ENCODE measurements around the gene HARS1.
"Not testable (repeated sequence)": the region's sequence is repeated elsewhere in the genome, so short reads cannot be mapped to it uniquely, and the experiment has no call there.

HARS1 gene, protein sequence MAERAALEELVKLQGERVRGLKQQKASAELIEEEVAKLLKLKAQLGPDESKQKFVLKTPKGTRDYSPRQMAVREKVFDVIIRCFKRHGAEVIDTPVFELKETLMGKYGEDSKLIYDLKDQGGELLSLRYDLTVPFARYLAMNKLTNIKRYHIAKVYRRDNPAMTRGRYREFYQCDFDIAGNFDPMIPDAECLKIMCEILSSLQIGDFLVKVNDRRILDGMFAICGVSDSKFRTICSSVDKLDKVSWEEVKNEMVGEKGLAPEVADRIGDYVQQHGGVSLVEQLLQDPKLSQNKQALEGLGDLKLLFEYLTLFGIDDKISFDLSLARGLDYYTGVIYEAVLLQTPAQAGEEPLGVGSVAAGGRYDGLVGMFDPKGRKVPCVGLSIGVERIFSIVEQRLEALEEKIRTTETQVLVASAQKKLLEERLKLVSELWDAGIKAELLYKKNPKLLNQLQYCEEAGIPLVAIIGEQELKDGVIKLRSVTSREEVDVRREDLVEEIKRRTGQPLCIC

DNA sequence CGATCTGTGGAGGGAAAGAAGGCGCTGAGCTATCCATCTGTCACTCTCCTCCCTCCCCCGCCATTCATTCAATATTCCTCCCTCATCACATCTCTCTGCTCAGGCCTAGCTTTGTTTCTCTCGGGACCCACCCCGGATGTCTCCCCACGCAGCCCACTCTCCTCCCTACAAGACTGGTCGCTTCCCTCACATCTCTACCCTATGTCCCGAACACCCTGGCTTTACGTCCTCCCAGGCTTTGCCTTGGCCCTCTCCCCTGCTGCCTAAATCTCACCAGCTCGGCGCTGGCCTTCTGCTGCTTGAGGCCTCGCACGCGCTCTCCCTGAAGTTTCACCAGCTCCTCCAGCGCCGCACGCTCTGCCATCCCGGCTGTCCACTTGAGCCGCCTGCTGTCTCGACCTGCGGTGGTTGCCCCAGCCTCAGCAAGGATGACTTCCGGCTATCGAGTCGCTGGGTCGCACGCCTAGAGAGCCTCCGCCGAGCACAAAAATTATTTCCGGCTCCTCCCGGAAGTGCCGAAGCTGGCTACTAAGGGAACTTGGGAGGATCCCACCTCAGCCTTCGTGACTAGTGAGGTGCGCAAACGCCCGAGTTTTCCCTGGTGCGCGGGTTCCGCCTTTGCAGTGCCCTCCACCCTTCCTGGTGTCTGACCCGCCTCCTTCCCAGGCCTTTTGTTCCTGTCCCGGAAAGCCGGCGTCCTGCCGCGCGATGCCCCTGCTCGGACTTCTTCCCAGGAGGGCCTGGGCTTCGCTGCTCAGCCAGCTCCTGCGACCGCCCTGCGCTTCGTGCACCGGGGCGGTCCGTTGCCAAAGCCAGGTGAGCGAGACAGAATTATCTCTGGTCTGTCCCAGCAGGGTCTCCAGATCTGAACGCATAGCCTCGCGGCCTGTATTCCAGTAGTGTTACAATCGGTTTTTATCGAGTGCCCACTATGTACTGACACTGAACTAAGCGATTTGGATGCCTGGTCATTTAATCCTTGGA is at the start of gene HARS1, which contains the start of gene HARS2:
Gene HARS1, minus strand, starts transcription at position 430 of the 984 bp plus-strand sequence. Its CDS starts 66 bp downstream, at position 364.
Gene HARS2, plus strand, starts transcription at position 515 of the 984 bp plus-strand sequence. Its CDS starts 194 bp downstream, at position 709.
- peak; percentile 84 for DNase-seq

DNA sequence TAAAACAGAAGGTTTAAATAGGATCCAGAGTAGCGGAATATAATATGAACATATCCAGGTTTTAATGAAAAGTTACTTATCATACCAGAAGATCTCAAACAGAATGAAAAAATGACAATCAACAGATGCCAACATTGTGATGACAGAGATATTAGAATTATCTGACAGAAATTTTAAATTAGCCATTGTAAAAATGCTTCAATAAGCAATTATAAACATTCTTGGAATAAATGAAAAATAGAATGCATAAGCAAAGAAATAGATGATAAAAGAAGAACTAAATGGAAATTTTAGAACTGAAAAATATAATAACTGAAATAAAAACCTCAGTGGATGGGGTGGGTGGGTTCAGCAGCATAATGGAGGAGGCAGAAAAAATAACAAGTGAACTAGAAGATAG is 46.3 kb upstream of the HARS1 start:
- no peak for DNase-seq

DNA sequence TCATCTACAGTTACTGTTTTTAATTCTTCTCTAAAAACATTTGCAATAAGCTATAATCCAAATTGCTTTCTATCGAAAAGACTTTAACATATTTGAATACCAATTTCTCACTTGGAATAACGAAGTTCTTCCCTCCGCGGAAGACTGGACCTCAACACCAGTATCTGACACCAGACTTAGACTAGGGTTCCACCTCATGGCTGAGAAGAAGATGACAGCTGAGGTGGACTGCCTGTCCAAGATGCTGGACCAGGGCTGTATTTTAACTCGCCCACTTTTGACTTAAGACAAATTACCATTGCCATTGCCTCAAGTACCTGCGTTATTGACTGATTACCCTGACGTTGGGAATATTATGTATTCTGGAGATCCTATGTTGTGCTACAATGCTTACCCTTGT is 43.2 kb upstream of the HARS1 start:
- DNase-seq, result no peak

DNA sequence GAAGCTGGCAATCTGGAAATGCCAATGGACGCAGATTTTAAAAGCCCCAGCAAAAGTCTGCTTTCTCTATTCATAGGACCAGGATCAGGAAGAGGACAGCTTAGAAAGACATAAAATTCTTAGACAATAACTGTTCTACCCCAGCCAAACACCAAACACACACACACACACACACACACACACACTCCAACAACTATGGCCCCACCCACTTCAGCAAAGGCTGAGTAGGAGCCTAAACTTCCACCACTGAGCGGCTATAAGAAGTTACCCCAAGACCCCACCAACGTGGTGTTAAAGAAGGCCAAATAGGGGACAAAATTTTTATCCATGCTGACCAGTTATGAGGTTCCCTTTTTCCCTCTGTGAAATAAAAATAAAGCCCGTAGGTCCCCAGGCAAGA is 41.9 kb upstream of the HARS1 start:
- no peak for DNase-seq

DNA sequence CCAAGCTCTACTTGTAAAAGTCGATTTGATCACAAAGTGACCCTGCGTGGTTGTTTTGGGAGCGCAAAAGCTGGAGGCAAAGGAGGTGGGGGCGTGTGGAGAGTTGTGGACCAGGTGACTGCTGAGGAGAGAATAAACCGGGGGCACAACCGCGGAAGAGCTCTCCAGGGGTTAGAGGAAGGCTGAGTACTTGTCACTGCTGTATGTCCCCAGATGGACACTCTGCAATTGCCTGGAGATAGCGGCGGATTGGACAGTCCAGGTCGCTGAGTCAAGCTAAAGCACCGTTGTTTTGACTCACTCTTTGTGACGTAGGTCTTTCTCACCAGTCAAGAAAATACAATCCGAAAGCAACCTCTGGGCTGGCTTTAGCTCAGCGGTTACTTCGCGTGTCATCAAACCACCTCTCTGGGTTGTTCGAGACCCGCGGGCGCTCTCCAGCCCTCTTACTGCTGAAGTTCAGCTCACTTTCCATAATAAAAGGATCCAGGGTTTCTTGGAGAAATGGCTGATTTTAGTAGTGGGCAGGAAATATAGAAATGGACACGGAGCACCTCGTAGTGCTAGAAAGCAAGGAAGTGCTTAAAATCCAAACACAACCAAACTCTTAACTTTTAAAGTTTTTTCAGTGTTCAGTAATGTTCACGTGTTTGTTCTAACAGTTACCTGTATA is 34.8 kb upstream of the HARS1 start:
- DNase-seq, result peak; percentile 22

DNA sequence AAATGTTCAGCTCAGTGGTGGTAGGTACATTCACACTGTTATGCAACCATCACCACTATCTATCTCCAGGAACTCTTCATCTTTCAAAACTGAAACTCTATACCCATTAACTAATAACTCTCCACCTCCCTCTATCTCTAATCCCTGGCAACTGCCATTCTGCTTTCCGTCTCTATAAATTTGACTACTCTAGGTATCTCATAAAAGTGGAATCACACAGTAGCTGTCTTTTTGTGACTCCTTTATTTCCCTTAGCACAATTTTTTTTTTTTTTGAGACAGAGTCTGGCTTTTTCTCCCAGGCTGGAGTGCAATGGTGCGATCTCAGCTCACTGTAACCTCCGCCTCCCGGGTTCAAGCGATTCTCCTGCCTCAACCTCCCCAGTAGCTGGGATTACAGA is 30.2 kb upstream of the HARS1 start:
- DNase-seq, result not testable (repeated sequence)

DNA sequence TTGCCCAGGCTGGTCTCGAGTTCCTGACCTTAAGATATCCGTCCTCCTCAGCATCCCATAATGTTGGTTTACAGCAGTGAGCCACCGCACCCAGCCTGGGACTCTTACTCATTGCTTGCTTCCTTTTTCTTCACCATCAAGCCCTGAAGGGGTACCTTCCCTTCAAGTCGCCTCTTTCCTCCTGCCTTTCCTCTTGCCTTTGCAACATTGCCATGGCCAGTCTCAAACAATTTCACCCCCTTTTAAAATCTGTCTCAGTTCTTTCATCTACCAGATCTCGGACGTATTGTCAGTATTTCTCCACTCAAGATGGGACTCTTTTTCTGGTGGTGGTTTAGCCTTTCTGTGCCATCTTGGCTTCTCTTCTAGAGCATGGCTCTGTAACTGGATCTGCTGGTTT is 29.6 kb upstream of the HARS1 start:
- not testable (repeated sequence) for DNase-seq

DNA sequence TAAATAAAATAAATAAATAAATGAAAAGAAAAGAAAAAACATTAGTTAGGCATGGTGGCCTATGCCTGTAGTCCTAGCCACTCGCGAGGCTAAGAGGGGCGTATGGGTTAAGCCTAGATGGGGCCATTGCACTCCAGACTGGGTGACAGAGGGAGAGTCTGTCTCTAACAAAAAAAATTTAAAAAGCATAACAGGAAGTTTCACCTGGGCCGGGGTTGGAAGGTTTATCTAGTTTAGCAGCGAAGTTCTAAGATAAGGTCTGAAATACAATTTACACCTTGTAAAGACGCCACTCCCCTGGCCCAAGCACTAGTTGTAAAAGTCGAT is 27.1 kb upstream of the HARS1 start:
- DNase-seq, result no peak

DNA sequence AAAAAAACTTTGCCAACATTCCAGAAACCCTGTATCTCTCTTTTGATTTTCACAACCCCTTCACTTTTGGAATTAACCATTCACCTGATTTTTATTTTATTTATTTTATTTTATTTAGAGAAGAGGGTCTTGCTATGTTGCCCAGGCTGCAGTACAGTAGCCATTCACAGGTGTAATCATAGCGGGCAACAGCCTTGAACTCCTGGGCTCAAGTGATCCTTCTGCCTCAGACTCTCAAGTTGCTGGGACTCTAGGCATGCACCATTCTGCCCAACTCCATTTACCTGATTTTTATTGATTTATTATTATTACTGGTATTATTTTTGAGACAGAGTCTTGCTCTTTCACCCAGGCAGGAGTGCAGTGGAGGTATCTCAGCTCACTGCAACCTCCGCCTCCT is 25.1 kb upstream of the HARS1 start:
- not testable (repeated sequence) for DNase-seq

DNA sequence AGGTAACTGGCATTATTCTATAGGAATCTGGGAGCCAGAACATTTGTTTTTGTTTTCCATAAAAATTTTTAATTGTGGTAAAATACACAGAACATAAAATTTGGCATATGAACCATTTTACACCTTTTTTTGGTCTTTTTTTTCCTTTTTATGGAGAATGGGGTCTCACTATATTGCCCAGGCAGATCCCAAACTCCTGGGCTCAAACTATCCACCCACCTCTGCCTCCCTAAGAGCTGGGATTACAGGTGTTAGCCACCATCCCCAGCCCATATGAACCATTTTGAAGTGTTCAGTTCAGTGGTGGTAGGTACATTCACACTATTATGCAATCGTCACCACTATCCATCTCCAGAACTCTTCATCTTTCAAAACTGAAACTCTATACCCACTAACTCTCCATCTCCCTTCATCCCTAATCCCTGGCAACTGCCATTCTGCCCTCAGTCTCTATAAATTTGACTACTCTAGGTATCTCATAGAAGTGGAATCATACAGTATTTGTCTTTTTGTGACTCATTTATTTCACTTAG is 22.5 kb upstream of the HARS1 start:
- DNase-seq, result no peak

DNA sequence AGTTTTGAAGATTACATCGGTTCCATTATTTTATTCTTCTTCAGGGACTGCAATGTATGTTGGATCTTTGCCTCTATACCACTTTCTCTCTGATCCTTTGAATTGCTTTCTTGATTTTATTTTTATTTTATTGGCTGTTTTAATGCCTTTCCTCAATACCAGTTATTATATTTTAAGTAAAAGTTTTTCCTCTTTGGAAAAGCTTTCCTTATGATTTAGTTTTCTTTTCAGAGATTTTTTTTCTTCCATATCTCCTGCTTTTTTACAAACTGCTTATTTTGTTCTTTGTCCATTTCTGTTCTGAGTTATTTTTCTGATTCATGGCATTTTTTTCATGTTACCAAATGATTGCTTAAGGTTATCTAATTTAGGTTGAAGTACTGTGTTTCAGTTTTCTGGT is 20.6 kb upstream of the HARS1 start:
- DNase-seq, result no peak

DNA sequence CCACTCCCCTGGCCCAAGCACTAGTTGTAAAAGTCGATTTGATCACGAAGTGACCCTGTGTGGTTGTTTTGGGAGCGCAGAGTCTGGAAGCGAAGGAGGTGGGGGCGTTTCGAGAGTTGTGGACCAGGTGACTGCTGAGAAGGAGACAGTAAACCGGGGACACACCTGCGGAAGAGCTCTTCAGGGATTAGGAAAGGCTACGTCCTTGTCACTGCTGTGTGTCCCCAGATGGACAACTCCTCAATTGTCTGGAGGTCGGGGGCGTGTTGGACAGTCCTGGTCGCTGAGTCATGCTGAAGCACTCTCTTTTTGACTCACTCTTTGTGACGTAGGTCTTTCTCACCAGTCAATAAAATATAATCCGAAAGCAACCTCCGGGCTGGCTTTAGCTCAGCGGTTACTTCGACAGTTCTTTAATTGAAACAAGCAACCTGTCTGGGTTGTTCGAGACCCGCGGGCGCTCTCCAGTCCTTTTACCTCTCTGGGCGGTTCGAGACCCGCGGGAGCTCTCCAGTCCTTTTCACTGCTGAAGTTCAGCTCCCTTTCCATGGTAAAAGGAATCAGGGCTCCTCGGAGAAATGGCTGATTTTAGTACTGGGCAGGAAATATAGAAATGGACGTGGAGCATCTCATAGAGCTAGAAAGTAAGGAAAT is 19.9 kb upstream of the HARS1 start:
- peak; percentile 87 for DNase-seq

DNA sequence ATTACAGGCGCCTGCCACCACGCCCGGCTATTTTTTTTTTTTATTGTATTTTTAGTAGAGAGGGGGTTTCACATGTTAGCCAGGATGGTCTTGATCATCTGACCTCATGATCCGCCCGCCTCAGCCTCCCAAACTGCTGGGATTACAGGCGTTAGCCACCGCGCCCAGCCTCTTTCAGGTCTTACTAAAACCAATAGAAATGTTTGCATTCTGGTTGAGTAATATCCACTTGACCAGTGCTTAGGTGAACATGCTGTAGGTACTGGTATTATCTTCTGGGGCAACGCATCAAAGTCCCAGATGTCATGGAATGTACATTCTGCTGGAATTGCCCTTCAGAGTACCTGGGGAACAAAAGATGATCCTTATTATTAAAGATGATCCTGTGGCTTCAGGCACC is 17.6 kb upstream of the HARS1 start:
- DNase-seq, result not testable (repeated sequence)

DNA sequence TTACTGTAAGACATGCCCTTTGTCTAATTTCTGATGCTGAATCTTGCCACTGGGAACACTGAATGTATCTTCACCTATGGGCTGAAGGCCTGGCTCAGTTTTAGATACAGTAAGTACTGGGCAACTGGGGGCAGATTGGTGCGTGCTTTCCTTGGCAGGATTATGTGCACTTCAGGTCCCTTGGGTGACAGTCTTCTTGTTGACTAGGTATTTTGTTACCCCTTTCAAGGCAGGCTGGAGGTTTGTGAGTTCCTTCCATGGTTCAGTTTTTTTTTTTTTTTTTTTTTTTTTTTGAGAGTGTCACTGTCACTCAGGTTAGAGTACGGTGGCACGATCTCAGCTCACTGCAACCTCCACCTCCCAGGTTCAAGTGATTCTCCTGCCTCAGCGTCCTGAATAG is 16.6 kb upstream of the HARS1 start:
- no peak for DNase-seq

DNA sequence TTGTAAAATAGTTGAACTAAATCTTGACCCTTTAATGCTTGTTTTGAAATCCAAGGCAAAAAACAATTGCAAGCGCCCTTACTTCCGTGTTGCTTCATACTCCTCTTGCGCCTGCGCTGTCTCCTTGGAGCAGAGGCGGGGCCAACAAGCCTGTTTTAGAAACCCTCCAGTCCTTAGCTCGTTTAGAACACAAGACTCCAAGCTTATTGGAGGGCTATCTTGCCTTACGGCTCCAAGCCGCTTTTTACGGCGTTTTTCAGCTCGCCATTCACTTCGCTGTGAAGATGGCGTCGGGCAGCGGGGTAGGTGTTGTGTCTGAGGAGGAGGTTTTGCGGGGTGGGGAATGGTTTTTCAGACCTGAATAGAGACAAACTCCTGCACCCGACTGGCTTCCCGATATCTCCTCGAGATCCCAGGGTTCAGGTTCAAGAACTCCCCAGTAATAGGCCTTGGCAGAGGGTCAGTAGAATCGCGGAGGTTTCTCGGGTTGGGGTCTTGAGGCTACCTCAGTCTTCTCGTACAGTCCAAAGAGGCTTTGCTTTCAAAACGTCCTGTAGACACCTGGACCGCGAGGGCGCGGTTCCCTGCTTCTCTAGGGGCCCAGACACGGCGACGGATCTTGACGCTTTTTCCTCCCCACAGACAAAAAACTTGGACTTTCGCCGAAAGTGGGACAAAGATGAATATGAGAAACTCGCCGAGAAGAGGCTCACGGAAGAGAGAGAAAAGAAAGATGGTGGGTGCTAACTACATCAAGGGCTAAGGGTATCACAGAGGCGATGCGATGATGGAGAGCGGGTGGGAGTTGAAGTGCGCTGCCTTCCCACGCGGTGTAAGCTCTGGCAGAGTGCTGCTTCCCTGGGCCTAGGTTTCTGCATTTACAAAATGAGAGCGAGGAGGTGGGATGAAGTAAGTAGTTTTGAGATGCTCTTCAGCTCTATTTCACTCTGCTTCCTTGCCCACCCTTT is 9.3 kb upstream of the HARS1 start, which contains the start of gene ZMAT2:
Gene ZMAT2, plus strand, starts transcription at position 271 of the 968 bp plus-strand sequence. Its CDS starts 14 bp downstream, at position 285.
- DNase-seq, result peak; percentile 93

DNA sequence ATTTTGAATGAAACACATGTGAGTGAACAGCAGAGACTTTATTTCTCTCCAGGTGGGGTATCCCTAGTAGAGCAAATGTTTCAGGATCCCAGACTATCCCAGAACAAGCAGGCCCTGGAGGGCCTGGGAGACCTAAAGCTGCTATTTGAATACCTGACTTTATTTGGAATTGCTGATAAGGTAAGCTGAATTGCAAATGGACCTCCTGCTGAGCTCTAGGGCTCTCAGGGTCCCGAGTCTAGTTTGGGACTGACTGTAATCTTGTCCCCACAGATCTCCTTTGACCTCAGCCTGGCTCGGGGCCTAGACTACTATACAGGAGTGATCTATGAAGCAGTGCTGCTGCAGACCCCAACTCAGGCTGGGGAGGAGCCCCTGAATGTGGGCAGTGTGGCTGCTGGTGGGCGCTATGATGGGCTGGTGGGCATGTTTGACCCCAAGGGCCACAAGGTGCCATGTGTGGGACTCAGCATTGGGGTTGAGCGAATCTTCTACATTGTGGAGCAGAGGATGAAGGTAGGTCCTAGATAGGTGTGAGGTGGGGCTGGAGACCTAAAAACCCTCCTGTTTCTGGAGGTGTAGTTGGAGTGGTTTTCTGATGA is 5.8 kb upstream of the HARS1 start:
- no peak for DNase-seq

DNA sequence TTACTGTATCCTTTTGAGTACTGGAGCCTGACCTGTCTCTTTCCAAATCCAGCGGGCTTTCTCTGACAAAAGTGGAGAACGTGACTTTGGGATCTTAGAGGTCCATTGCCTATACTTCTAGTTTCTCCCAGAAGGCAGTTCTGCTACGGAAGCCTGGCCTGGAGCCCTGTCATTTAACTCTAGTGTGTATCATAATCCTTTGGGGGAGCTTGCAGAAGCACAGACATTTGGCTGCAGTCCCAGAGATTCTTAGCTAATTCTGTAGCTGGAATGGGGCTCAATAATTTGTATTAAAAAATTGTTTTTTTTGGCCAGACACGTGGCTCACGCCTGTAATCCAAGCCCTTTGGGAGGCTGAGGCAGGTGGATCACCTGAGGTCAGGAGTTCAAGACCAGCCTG is 3.1 kb upstream of the HARS1 start:
- no peak for DNase-seq

DNA sequence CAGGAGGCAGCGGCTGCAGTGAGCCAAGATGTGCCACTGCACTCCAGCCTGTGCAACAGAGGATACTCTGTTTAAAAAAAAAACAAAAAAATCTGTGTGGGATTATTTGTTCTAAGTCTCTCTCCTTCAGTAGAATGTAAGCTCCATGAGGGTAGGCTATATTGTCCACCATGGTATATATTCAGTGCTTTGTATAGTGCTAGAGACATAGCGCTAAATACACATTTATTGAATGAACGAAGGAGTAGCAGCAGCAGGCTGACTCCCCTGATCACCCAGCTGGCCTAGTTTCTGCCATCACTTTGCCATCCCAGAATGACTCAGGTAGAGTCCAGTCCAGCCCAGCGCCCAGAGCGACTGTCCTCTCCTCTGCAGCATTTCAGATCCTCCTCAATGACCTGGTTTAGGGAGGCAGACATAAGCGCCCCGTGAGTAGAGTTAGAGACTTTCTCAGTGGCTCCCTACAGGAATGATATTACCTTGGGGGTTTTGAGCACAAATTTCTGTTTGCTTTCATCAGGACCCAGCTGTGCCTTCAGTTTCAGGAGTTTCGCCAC is 716 bp downstream of the HARS1 start:
- DNase-seq, result no peak

DNA sequence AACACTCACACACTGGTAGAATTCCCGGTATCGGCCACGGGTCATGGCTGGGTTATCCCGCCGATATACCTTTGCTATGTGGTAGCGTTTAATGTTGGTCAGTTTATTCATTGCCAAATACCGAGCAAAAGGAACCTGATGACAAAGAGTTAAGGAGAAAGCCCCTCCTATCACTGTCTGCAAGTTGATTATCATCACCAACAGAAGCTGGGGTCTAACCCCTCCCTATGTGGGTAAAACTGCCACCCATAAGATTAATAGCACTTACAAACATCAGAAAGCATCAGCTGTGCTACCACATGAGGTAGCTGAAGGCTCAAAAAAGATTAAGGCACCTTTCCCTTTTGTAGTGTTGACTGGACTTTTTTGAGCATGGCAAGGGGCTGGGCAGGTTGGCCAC is 12.2 kb downstream of the HARS1 start:
- DNase-seq, result no peak

DNA sequence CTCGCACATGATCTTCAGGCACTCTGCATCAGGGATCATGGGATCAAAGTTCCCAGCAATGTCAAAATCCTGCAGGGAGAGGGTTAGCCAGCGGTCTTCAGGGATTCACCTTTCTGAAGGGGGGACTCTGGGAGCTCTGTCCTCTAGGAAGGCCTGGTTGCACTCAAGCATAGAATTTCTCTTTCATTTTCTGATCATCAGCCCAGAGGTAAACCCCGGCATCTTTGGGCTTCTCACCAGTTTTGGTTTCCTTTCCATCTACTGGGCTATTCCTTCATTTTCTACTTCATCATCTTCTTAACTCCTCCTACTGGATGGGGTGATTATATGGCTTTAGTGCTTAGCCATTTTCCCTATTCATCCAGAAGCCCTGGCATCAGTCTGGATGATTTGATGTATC is 13.2 kb downstream of the HARS1 start:
- DNase-seq, result no peak

Data from NCI-H1694 (cell line).